Airway epithelial cell (primary cell): Measurements from ENCODE around the gene FXYD3. TPM values are rescaled to one million over a fixed set of nuclear protein-coding genes. Genes with fewer than 3 reads are reported as not detected.

Experiments used
- total RNA-seq: library from RNA; depleted of rRNA; stranded (reverse); fragments of >200 nt; gene quantifications from 2 replicates; pipeline ENCODE4 v1.2.3, GENCODE V29; 2015

The FXYD3 gene, protein sequence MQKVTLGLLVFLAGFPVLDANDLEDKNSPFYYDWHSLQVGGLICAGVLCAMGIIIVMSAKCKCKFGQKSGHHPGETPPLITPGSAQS
- 517 and 658 TPM in 2 replicates for total RNA-seq

DNA sequence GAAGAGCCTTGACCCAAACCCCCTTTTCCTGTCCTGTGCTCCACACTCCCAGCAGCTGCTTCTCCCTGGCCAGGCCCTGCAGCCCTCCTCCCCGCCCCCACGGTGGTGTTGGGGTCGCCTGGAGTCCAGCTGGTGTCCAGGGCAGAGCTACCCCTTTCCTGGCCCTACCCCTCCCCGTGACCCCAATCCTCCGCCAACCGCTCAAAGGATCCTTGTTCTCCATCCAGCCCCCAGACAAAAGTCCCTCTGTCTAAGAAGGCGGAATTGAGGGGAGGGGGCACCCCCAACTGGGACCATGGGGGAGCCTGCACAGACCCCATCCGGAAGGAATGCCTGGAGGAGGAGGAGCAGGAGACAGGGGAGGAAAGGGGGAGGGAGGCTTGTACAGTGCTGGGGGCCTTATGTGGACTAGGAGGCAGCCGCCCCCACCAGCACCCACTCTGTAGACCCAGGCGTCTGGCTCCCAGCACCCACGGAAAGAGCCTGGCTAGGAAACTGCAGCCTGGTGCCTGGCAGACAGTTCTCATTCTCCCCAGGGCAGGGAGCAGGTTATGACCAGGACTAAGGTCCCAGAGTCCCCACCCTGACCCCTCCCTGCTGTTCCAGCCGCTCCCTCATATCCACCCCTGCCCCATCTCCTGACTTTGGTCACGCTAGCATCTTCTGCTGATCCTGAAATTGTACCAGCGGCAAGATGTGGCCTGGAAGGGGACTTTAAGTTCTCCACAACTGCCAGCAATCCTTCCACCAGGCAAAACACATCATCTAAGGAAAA, at the start of gene FXYD3:
Gene FXYD3 (plus strand): TSS at position 647 of the 775 bp plus-strand sequence. CDS start 3,554 bp downstream, outside the sequence.

DNA sequence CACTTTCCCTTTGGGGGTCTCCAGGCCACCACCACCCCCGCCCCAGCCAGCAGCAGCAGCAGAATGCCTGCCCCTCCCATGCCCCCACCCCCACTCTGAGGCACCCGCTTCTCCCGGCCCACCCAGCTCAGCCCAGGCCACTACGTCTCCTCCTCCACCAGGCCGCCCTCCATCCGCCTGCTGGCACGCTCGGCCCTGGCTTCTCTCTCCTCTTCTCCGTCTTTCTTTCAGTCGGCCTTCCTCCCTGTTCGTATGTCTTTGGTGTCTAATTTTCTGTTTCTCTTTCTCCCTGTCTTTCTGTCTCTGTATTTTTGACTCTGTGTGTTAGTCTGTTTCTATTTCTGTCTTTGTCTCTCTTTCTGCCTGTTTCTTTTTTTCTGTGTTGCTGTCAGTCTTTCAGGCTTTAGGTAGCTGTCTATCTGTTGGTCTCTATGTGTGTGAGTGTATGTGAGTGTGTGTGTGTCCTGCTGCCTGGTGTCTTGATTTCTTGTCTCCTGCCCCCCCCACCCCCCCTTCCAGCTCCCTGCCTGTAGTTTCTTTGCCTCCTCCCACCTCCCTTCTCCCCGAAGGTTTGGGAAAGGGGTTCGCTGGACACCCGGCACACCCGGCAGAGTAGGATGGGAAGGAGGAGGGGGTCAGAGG, 19.1 kb downstream of the FXYD3 start, which contains the start of gene LGI4:
Gene LGI4 (minus strand): TSS at position 459 of the 642 bp plus-strand sequence. CDS start 379 bp downstream, at position 80.

DNA sequence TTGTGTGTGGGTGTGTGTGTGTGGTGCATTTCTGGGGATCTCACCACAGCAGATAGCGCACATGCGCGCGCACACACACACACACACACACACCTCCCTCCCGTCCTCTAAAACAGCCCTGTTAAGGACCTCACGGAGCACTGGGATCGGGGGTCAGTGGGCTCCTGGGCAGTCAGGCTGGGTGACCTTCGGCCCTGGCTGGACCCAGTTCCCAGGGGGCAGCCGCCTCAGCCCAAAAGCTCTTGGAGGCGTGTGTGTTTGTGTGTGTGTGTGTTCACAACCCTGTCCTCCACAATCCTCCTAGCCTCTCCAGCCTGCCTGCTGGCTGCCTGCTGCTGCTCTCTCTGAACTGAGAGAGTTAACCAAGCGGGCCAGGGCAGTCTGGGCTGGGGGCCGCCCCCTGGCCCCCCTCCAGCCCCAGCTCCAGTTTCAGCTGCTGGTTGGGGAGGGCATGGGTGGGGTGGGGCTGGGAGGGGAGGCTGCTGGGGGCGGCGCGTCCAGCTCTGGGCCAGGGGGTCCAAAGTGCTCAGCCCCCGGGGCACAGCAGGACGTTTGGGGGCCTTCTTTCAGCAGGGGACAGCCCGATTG, 22.8 kb downstream of the FXYD3 start, which contains the start of gene FXYD1:
Gene FXYD1 (plus strand): TSS at position 520 of the 588 bp plus-strand sequence. CDS start 1,256 bp downstream, outside the sequence.

DNA sequence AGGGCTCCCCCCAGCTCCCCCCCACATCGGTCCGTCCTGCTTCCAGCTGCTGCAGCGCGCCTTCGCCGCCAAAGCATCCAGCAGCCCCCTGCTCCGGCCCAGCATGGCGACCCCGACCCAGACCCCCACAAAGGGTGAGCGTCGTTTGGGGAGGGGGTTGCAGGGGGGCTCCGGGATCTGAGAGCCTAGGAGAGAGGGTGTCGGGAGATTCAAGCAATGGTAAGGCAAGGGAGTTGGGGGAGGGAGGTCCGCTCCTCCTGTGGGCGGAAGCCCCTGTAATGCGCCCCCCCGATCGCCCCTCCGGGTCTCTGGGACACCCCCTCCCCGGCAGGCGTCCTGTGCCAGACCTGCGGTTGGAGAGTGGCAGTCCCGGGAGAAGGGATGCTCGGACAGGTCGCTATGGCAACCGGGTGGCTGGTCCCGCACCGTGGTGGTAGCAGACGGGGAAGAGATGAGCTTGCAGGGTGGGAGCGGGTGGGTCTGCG, 27.6 kb downstream of the FXYD3 start, which contains the start of gene FXYD7:
Gene FXYD7 (plus strand): TSS at position 25 of the 485 bp plus-strand sequence. CDS start 79 bp downstream, at position 104.

DNA sequence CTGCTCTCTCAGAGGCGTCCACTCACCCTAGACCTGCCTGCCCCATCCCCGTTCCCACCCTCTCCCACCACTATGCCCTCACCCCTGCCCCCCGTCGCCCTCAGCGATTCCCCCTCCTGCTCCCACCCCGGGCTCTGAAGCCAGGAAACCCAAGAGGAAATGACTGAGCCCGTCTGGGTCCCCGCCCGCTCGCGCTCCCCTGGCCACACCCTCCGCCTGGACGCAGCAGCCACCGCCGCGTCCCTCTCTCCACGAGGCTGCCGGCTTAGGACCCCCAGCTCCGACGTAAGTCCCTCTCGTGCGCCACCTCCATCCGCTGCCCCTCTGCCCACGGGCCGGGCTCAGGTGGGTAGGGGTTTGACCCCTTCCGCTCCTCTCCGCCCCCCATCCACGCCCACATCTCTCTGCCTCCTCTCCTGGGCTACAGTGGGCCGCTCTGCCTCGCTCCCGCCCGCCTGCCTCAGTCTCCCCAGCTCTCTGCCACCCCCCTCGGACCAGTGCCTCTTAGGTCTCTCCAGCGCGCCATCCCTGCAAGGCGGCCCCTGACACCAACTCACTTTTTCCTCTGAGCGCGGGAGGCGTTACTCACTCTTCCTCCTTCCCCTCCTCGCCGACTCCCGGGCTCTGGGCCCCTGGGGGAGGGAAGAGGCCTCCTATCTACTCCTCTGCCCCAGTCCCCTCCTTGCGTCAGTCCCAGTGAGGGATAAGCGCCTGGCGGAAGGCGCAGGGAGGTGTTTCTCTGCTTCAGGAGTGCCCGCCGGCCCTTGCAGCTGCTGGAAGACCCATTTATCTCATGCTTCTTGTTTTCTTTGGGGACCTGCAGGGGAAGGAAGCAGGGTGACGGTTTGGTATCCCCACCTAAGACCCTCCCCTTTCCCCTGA, 39.1 kb downstream of the FXYD3 start, which contains the start of gene FXYD5:
Gene FXYD5 (plus strand): TSS at position 211 of the 882 bp plus-strand sequence. CDS start 816 bp downstream, outside the sequence.

Other genes with a start within 250 kb of the FXYD3 start
- 0.99 and 1.3 TPM in 2 replicates for gene ZNF30, start 188.9 kb upstream of the FXYD3 start, total RNA-seq
- 1.1 and 2.1 TPM in 2 replicates for gene ZNF792, start 151.6 kb upstream of the FXYD3 start, total RNA-seq
- gene GRAMD1A, start 115.5 kb upstream of the FXYD3 start, total RNA-seq = 38.8 and 39.9 TPM in 2 replicates
- 0.23 and 1.3 TPM in 2 replicates for gene SCN1B, start 85.4 kb upstream of the FXYD3 start, total RNA-seq
- not detected in 2 replicates for gene HPN, start 74.1 kb upstream of the FXYD3 start, total RNA-seq
- not detected in 2 replicates for gene LGI4, start 19.2 kb downstream of the FXYD3 start, total RNA-seq
- not detected in 2 replicates for gene FXYD1, start 23.0 kb downstream of the FXYD3 start, total RNA-seq
- gene FXYD7, start 27.4 kb downstream of the FXYD3 start, total RNA-seq = not detected in 2 replicates
- 80.3 and 113 TPM in 2 replicates for gene FXYD5, start 38.9 kb downstream of the FXYD3 start, total RNA-seq
- not detected in 2 replicates for gene FAM187B, start 112.9 kb downstream of the FXYD3 start, total RNA-seq
- 85.6 and 108 TPM in 2 replicates for gene LSR, start 133.2 kb downstream of the FXYD3 start, total RNA-seq
- 63.3 and 75.7 TPM in 2 replicates for gene USF2, start 153.1 kb downstream of the FXYD3 start, total RNA-seq
- not detected in 2 replicates for gene HAMP, start 166.7 kb downstream of the FXYD3 start, total RNA-seq
- gene MAG, start 176.3 kb downstream of the FXYD3 start, total RNA-seq = not detected in 2 replicates
- gene CD22, start 213.4 kb downstream of the FXYD3 start, total RNA-seq = not detected in 2 replicates
- gene FFAR1, start 232.1 kb downstream of the FXYD3 start, total RNA-seq = not detected in 2 replicates
- gene FFAR3, start 242.6 kb downstream of the FXYD3 start, total RNA-seq = not detected in 2 replicates